HG03097 (cell line): ENCODE measurements around the gene SHROOM3.

Experiments used
- ATAC-seq: cut with Tn5 transposase; IDR thresholded peaks from one replicate; pipeline ENCODE4 v1.9.1; 2021; ENCODE audit not compliant: unreplicated experiment, low FRiP score

SHROOM3 gene

GRCh38 chr4:76614589-76614988, 179.6 kb downstream of the SHROOM3 start:
- ATAC-seq: no peak

- ATAC-seq: no peak
Measured at GRCh38 chr4:76615999-76616398, 181.0 kb downstream of the SHROOM3 start.

DNA sequence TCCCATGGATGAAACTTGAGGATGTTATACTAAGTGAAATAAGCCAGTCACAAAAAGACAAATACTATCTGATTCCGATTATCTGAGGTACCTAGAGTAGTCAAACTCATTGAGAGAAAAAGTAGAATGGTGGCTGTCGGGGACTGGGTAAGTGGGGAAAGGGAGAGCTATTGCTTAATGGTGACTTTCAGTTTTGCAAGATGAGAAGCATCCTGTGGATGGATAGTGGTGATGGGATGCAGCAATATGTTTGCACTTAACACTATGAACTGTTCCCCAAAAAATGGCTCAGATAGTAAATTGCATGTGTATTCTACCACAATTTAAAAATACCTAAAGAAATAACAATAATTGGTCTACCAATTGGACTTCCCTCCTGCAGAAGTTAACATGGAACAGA, 181.5 kb downstream of the SHROOM3 start:
- ATAC-seq: no peak

DNA sequence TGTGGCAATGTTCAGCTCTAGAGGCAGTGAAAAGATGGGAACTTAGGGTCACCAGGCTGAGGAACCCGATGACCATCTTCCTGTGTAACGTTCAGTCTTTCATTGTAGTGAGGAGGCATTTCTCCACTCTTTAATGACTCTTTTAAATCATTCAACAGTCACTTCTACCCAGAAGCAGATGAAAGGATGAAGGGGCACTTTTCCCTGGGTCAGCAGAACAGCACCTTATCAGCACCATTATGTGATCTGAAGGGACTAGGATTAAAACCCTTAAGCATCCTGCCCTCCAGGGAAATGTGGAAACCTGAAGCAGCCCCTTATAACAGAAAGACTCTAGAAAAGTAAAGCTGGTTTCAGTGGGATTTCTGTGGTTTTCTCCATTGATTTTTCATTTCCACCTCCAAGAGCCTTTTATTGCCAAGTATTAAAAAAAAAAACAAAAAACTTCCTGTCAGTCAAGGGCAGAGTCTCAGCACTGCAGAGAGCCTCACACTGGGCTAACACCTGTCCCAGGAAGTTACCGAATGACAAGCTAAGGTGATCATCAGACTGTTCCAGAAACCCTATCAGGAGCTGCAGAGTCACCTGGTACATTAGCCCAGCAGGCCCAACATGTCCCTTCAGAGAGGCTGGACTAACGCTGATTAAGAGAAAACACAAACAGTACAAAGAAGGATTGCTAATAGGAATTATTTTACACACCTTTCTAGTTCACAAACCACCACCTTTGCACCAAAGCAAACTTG, 185.9 kb downstream of the SHROOM3 start:
- no peak for ATAC-seq

DNA sequence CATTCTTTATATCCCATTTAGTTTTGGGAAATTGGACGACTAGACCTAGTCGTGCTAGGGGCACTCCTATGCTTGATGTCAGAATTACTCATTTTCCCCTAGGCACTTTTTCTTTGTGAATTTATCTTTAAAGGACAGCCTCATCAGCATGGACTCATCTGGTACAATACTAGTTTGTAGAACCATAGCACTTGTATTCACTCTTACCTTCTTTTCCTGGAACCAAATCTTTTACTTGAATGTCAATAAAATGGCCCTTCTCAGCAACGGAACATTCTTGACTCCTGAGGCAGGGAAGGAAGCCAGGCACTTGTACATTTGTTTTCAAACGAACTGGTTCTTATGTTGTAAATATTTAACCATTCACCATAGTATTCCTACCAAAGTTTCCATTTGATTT, 187.1 kb downstream of the SHROOM3 start:
- ATAC-seq: no peak

- ATAC-seq: no peak
Measured at GRCh38 chr4:76622717-76623116, 187.7 kb downstream of the SHROOM3 start.

GRCh38 chr4:76623217-76624045, 188.4 kb downstream of the SHROOM3 start:
- ATAC-seq: no peak

- ATAC-seq: no peak
Measured at GRCh38 chr4:76624241-76624681, 189.2 kb downstream of the SHROOM3 start.

DNA sequence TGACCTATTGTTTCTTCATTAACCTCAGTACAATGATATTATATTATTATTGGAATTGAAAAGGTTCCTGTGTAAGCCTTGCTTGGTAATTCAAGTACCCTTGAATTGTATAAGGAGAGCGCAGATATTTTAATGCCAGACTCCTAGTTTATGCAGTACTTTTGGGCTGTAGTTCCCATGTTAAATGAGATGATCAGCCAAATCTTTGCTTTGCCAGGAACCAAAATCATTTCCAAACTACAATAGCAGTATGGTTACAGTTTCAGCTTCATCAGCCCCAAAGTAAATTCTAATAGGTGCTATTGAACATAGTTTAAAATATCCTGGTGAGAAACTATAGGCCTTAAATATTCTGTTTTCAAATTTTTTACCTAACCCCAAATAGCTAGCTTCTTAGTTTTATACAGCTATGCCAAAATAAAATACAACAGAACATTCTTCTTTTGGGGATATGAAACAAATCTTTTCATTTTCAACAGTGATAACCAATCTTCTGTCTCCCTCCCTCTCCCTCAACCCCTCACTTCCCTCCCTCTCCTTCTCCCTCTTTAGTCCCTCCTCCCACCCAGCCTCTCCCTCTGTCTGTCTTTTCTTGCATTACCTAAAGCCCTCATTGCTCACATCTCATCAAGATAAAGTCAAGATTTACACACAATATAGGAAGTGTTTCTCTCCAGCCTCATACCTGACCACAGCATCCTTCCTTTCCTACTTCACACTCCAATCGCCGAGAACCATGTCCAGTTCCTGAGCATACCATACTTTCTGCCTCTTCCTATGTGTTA, 190.1 kb downstream of the SHROOM3 start:
- no peak for ATAC-seq

GRCh38 chr4:76626686-76627465, 191.8 kb downstream of the SHROOM3 start:
- ATAC-seq: no peak

GRCh38 chr4:76628251-76628650, 193.2 kb downstream of the SHROOM3 start:
- no peak for ATAC-seq

- no peak for ATAC-seq
Measured at GRCh38 chr4:76630741-76631140, 195.7 kb downstream of the SHROOM3 start.

DNA sequence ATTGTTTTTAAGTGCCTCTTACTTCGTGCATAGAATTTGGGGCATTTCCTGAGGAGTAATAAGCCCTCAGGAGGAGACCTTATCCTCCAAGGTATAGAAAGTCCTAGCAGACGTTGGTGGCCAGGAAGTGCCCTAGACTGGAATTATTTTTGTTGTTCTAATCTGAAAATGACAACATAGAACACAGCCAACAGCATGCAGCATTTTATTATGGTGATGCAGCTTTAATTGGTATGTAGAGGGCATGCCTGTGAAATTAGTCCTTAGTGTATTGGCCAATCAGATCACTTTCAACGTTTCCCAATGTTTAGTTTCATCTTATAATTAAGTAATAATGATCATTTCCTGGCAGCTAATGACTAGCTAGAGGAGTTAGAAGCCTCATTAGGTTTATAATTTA, 199.2 kb downstream of the SHROOM3 start:
- ATAC-seq: no peak

DNA sequence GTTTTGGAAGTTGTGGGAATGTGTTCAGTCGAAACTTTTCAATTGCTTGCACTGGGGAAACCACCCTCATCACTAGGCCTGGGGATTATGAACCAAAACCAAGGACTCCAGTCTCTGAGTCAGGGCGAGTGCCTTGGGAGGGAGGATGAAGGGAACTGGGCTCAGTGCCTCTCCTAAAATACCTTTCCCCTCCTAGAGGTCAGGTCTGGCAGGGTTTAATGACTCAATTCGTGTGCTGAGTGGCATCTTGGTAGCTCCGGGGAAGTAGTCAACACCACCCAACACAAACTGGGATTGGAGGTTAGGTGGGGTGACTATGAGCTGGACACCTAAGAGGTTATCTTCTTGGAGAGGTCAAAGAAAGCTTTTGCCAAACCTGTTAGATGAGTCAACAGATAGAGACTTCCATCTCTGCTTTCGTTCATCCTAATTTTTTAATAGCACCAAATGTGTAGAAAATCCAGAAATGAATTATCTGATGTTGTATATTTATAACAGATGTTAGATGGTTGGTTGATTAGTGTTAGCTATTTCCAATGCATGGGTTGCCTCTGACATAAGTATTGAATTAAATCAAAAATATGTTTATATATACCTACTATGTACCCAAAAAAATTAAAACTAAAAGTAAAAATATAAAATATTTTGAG, 202.8 kb downstream of the SHROOM3 start:
- ATAC-seq: no peak

DNA sequence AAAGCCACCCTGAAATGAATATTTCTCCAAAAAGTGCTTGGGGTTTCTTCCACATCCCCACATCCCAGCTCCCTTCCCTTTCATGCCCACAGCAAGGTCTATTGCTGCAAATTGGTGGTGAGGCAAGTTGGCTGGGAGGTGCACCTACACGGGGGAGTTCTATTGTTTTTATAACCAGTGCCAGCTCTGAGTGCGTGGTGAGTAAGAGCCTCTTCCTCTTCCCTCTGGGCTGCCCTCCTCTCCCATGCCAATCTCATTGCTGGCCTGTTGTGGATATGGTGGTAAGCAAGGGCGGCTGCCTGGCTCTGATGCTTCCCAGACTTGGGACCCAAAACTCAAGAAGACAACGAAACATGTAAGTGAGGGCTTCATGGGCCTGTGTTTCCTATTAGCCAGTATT, 204.3 kb downstream of the SHROOM3 start:
- no peak for ATAC-seq

DNA sequence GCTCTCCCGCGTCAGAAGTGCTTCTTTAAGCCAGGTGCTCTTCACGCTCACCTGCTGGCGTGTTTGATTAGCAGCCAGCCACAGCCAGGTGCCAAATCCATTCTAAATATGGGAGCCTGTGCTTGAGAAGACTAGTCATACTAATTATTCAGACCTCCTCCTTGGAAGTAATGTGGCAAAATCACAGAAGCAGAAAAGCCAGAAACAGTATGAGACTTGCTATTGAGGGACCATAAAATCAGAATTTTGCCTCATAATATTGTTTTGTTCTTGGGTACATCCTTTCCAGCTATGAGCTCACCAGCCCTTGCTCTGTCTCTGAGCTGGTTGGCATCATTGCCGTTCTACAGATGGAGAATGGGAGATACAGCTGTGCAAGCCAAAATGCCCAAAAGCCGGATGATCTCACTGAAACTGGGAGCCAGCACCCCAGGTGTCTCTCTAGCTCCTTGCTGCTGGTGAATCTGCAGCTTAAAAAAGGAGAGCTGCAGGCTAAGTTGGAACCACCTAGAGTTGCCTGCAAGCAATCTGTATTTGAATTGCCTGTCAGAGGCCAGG, 205.4 kb downstream of the SHROOM3 start:
- no peak for ATAC-seq

GRCh38 chr4:76641351-76641750, 206.3 kb downstream of the SHROOM3 start:
- ATAC-seq: no peak

DNA sequence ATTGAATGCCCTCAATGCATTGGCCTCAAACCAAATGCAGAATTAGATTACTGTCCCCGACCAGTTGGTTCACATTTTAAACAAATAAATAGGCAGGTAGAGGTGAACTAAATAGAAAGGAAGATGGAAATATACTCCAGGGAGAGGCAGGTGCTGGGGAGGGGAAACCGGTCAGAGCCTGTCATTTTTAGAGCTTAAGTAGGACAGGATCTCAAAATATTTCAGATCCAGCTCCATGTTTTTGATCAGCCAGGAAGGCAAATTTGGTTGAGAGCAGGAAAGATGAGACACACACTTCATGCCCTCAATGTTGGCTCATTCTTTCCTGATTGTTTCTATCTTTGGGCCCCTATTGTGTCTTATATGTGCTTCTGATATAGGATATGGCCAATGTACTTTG, 206.7 kb downstream of the SHROOM3 start:
- no peak for ATAC-seq

GRCh38 chr4:76644831-76645485, 209.9 kb downstream of the SHROOM3 start:
- ATAC-seq: no peak
